Measurements from ENCODE around the gene VPS4A.

The VPS4A gene

DNA sequence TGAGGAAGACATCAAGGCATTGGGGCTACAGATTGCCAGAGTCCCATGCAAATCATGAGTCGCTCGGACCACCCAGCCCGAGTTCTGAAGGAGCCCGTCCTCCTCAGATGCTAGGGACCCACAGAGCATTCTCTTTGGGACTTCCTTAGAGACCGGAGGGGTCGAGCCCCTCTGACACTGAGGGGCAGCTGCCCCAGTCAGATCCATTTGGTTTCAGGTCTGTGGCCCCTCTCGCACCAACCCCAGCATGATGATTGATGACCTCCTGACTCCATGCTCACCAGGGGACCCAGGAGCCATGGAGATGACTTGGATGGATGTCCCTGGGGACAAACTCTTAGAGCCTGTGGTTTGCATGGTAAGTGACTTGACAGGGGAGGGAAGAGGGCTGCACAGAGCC, 11.2 kb downstream of the VPS4A start:
- peaks cover 10% of the 10 kb centered on the region for H3K4me1 ChIP-seq
- no peaks in the 10 kb centered on the region for H3K27me3 ChIP-seq
- no peaks in the 10 kb centered on the region for H3K9me3 ChIP-seq
- no peak overlapping the region for H3K4me3 ChIP-seq (ENCODE audit: low read depth, low read length)
- no peak for TF ChIP-seq CTCF (IDR thresholded peaks at IDR 0.05; ENCODE audit: low read depth, low read length)
- H3K36me3 ChIP-seq = peaks cover 89% of the 10 kb centered on the region
- DNase-seq = no peak

DNA sequence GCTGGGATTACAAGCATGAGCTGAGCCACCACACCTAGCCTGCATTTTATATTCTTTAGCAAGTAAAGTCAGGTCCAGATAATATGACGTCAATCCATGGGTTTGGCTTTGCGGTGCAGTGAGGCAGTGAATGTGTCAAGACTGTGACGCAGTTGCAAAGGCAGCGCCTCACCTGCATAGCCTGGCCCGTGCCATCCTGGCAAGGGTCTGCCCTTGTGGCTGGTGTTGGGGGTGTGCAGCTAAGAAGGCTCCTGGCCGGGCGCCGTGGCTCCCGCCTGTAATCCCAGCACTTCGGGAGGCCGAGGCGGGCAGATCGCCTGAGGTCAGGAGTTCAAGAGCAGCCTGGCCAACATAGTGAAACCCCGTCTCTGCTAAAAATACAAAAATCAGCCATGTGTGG, 12.3 kb downstream of the VPS4A start:
- Histone ChIP-seq H3K27me3 (no peaks in the 10 kb centered on the region), H3K36me3 (peaks cover 95% of the 10 kb centered on the region), H3K4me3 (ENCODE audit: low read depth, low read length) (no peak overlapping the region), H3K9me3 (no peaks in the 10 kb centered on the region), H3K4me1 (peaks cover 10% of the 10 kb centered on the region)
- TF ChIP-seq CTCF (IDR thresholded peaks at IDR 0.05; ENCODE audit: low read depth, low read length) = no peak
- no peak for DNase-seq

- peak; percentile 76 for DNase-seq
These were observed 12.9 kb downstream of the VPS4A start for GRCh38 chr16:69324013-69324531.

DNA sequence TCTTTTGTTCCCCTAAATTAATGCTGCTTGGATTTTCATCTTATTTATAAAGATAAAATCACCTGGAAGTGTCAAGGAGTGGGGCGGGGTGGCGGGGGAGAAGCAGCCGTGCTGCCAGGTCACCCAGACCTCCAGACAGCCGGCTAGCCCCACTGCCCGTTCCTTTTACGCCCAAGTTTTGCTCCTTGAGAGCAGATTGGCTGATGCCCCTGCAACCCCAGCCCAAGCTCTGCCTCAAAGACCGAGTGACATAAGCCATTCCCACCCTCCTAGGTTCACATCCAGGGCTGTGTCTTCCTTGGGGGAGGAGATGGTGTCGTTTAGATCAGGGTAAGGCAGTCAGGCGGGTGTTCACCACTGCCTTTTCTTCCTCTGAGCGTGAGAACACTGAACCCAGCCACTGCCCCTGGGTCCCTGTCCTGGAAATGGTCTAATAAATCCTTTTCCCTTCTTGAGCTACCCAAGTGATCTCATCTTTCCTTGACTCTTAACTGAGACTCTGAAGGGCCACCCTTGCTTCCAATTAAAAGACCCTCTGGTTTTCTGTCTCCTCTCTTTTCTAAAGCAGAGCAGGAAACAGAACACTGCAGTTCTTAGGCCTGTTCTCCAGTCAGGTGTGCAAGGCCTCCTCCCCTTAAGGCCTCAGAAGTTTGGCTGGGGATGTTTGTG, 13.6 kb downstream of the VPS4A start:
- Histone ChIP-seq H3K36me3 (peaks cover 88% of the 10 kb centered on the region), H3K27me3 (no peaks in the 10 kb centered on the region), H3K9me3 (no peaks in the 10 kb centered on the region), H3K4me1 (peaks cover 10% of the 10 kb centered on the region), H3K4me3 (ENCODE audit: low read depth, low read length) (no peak overlapping the region)
- TF ChIP-seq CTCF (IDR thresholded peaks at IDR 0.05; ENCODE audit: low read depth, low read length) = no peak
- no peak for DNase-seq

More at GRCh38 chr16:69324013-69324531, 12.9 kb downstream of the VPS4A start:
- Histone ChIP-seq H3K9me3 (no peaks in the 10 kb centered on the region), H3K36me3 (peaks cover 94% of the 10 kb centered on the region), H3K27me3 (no peaks in the 10 kb centered on the region), H3K4me3 (ENCODE audit: low read depth, low read length) (no peak overlapping the region), H3K4me1 (peaks cover 10% of the 10 kb centered on the region)
- no peak for TF ChIP-seq CTCF (IDR thresholded peaks at IDR 0.05; ENCODE audit: low read depth, low read length)

DNA sequence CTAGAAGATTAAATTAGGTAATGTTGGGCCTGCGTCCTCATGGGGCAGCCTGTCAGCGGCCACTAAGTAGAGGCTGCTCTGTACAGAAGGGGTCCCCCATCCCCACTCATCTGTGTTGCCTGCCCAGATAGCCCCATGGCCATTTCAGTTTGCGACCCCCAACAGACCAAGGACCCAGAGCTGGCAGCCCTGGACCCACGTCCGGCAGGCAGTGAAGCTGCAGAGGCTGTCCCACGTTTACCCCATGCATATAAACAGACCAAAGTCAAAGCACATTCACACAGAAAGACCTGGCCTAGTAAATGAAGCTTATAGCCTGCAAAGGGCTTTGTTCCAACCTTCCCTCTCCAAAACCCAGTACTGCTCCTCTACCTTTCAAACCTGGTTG, 14.6 kb downstream of the VPS4A start:
- no peak overlapping the region for H3K4me3 ChIP-seq (ENCODE audit: low read depth, low read length)
- no peaks in the 10 kb centered on the region for H3K9me3 ChIP-seq
- TF ChIP-seq CTCF (IDR thresholded peaks at IDR 0.05; ENCODE audit: low read depth, low read length) = no peak
- H3K4me1 ChIP-seq = peaks cover 10% of the 10 kb centered on the region
- peaks cover 80% of the 10 kb centered on the region for H3K36me3 ChIP-seq
- no peak for DNase-seq
- H3K27me3 ChIP-seq = no peaks in the 10 kb centered on the region

DNA sequence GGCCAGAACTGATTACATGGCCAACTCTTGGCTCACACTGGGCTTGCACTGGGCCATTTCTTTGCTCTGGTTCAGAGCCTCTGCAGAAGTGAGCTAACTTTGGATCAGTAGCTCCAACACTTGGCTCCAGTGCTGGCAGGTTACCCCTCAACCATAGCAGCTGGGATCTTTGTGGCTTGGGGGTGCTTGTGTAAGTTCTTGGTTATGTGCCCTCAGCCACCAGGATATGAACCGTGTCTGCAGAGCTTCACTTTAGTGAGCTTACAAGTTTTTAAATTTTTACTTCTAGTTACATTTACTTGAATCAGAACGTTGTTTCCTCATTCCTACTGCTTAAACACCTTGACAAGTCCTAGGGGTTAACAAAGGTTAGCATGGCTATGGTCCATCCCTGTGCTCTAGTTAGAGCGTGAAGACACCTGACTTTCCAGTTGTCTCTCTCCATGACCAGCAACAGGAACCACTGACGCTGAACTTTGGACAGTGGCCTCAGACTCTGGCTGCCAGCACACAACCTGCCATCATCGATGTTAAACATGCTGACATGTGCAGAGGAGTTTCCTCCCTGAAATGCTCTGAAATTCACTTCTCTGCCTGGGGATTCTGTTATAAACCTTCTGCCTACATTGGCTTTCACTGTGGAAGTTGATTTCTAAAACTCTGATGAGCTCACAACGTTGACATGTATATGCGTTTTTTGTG, 15.2 kb downstream of the VPS4A start:
- no peaks in the 10 kb centered on the region for H3K27me3 ChIP-seq
- H3K9me3 ChIP-seq = no peaks in the 10 kb centered on the region
- H3K4me3 ChIP-seq (ENCODE audit: low read depth, low read length) = no peak overlapping the region
- peaks cover 10% of the 10 kb centered on the region for H3K4me1 ChIP-seq
- no peak for DNase-seq
- TF ChIP-seq CTCF (IDR thresholded peaks at IDR 0.05; ENCODE audit: low read depth, low read length) = no peak
- H3K36me3 ChIP-seq = peaks cover 74% of the 10 kb centered on the region

Measured in BE2C (cell line).